Inferior parietal cortex (tissue), 1 donor: ENCODE data around the gene TLX3.

Experiments used
- DNase-seq: peaks from one replicate; pipeline ENCODE4 v3.0.0-alpha.2; 2016; ENCODE audit errors: extremely low spot score

Gene TLX3

GRCh38 chr5:171306166-171306565, 2.9 kb upstream of the TLX3 start:
- no peak for DNase-seq

DNA sequence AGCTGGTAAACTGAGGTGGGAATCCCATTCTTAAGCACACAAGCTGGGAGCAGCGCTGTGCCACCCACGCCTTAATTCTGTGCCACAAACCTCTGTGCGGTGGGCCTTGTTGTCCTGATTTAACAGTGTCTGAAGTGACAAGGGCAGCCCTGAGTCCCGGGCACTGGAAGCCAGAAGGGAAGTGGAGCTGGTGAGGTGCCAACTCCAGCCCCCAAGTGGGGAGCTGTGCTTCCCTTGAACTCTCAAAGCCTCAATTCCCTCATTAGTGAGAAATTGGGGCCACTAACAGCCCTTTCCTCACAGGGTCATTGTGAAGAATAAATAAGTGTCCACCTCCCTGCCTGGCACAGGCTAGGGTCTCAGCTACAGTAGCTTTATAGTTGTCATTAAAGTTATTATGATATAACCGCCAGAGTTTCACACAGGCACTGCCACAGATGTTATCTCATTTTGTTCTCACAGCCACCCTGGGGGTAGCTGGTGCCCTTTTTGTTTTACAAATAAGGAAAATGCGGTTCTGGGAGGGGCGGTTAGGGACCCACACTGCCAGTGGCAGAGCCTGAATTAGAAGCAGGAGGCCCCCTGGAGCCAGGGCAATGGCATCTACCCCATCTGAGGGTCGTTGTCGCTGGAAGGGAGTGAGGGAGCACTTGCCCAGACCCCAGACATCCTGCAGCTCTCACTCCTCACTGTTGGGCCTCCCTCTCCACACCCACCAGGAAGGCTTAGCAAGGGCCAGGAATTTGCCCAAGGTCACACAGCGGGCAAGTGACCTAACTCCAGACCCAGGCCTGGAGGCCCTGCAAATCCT, 2.1 kb upstream of the TLX3 start:
- no peak for DNase-seq

DNA sequence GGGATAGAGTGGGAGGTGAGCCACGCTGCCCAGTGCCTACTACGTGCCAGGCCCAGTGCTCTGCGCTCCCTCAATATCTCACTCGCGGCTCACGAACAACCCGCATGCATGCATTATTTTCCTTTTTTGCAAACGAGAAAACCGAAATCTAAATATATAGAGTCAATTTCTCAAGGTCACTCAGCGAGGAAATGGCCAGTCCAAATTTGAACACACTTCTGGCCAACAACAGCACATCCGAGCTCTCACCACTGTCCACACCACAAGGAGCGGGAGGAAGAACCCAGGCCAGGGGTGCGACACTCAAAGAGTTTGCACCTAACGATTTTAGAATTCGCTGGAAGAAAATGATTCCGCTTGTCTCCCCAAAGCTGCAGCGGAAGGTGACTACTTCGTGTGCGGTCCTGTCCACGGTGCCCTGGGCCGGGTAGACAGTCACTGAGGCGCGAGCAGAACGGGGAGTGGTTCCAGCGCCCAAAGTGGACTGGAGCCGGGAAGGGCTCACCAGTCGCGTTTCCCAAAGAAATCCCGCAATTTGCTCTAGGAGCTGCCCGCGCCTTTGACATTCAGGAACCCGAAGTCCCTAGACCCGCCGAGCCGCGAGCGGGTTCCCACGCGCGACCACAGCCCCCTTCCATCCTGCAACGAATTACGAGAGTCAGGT, 1.1 kb upstream of the TLX3 start:
- no peak for DNase-seq

DNA sequence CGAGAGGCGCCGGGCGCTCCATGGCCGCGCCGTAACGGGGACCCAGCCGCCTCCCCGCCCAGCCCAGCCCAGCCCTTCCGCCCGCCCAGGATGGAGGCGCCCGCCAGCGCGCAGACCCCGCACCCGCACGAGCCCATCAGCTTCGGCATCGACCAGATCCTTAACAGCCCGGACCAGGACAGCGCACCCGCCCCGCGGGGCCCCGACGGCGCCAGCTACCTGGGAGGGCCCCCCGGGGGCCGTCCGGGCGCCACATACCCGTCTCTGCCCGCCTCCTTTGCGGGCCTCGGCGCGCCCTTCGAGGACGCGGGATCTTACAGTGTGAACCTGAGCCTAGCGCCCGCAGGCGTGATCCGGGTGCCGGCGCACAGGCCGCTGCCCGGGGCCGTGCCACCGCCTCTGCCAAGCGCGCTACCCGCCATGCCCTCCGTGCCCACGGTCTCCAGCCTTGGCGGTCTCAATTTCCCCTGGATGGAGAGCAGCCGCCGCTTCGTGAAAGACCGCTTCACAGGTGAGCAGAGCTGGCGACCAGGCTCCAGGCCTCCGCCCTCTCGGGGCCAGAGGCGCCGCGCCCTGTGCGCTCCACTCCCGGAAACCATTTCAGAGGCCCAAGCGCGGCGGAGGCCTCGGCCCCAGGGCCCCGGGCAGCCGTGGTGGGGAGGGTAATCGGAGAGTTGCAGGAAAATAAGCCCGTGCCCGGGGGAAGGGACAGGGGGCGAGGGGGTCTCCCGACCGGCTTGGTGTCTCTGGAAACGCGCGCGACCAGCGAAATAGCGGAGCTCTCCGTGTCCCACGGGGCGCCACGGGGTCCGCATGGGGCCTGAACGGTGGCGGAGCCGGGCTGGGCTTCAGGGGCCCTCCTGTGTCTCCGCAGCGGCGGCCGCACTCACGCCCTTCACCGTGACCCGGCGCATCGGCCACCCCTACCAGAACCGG, 496 bp downstream of the TLX3 start:
- no peak for DNase-seq

- no peak for DNase-seq
Observed at GRCh38 chr5:171310212-171310818, 1.3 kb downstream of the TLX3 start.

- DNase-seq = no peak
Observed at GRCh38 chr5:171310819-171311321, 1.8 kb downstream of the TLX3 start.

GRCh38 chr5:171311322-171312077, 2.5 kb downstream of the TLX3 start:
- DNase-seq = no peak

DNA sequence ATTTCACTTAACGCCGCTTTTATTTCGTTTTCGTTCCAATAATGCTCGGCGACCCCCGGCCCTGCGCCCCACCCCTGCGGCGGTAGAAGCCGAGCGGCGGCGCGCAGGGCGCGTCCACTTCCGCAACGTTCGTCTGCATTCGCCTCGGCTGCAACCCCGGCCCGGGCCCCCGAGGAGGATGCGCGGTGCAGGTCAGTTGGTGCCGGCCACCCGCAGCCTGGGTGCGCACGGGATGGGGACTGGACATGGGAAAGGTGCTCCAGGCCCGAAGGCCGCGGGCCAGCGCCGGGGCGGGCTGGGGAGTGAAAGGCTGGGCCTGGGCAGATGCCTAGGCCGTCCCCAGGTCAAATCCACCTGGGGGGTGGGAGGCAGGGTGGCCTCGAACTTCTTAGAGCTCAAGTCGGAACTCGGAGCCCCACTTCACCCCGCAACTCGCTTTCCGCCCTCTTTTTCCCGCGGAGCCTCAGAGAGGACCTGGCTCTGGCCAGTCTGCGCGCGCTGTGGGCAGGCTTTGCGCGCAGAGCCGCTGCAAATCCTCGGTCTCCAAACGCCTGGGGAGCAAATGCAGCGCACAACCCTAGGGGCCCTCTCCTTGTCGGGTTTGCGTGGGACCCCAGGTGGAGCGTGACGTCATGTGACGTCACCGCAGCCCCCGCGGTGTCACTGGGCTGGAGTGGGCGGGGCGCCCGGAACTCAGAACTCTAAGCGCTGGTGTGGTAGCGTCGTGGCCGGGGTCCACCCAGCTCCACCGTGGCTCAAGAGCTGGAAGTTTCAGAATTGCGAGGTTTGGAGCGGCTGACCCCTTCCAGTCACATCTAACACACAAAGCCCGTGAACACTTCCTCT, 3.3 kb downstream of the TLX3 start:
- DNase-seq = no peak

DNA sequence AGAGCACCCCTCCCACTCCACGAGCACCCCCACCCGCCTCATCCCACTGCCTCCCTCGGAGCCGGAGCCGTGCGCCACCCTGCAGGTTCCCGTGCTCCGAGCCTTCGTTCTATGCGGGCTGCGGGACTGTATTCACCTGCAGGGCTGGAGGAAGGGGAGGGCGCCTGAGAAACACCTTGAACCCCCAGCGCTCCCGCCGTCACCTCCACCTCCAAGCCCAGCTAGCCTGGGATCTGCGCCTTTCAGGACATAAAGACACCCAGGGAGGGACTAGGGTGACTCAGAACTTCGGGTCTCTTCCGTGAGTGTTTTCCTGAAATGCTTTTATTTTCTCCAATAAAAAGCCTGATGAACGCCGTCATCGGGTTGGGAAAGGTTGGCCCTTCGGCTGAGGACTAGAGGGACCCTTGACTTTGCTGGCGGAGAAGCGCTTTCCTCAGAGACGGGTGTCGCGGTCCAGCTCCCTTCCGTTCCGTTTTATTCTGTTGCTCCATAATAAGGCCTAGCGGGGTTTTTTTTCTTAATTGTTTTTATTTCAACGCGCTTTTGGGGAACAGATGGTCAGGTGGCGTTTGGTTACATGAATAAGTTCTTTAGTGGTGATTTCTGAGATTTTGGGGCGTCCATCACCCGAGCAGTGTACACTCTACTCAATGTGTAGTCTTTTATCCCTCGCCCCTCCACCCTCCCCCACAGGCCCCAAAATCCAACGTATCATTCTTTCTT, 4.6 kb downstream of the TLX3 start:
- DNase-seq = no peak

DNA sequence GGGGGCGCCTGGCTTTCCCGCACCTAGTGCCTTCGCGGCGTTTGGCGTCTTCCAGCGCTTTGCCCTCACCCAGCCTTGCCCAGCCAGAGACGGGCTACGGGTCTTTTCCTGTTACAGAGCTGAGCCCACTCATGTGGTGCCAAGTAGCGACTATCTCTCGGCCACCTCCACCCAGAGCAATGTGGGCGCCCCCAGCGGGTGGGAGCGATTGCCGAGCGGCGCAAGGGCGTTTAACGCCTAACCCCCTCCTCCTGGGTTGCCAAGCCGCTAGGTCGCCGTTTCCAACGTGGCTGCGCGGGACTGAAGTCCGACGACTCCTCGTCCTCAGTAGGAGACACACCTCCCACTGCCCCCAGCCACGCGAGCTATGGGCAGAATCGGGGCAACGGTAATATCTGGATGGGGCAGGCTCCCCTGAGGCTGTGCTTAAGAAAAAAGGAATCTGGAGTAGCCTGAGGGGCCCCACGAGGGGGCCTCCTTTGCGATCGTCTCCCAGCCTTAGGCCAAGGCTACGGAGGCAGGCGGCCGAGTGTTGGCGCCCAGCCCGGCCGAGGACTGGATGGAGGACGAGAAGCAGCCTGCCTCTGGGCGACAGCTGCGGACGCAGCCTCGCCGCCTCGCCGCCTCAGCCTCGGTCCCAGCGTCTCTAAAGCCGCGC, 5.8 kb downstream of the TLX3 start:
- DNase-seq = no peak

- no peak for DNase-seq
Observed at GRCh38 chr5:171315386-171315891, 6.4 kb downstream of the TLX3 start.

DNA sequence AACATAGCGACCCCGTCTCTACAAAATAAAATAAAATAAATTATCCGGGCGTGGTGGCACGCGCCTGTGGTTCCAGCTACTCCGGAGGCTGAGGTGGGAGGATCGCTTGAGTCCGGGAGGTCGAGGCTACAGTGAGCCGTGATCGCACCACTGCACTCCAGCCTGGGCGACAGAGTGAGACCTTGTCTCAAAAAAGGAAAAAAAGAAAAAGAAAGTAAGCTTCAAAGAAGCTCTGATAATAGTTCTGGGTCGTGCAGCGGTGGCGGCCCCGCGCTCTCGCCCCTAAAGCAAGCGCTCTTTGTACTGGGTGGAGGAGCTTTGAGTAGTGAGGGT, 6.8 kb downstream of the TLX3 start:
- no peak for DNase-seq

DNA sequence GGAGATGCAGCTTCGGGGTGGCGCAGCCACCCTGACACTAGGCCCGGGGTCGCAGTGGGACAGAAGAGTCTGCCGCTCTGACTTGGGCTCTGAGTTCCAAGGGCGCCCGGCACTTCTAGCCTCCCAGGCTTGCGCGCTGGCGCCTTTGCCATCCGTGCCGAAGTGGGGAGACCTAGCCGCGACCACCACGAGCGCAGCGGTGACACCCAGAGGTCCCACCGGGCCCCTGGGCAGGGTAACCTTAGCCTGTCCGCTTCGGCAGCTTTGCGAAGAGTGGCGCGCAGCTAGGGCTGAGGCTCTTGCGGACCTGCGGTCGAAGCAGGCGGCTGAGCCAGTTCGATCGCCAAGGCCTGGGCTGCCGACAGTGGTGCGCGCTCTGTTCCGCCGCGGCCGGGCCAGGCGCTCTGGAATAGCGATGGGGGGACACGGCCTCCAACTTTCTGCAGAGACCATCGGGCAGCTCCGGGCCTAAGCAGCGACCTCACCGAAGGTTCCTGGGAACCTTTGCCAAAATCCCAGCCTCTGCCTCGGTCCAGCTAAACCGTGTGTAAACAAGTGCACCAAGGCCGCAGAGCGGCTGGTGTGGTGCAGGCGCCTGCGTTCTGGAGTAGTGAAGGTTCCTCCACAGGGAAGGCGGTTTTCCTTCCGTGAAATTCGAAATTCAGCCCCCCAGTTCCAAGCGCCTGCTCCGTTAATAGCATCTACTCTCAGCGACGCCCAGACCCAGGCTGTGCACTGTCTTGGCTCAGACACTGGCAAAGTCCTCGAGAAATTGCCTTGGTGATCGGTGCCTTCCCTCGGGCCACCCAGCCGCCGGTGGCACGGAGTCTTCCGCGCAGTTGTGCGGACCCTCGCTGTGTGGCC, 7.4 kb downstream of the TLX3 start:
- DNase-seq = no peak

GRCh38 chr5:171317230-171317629, 8.2 kb downstream of the TLX3 start:
- DNase-seq = no peak

DNA sequence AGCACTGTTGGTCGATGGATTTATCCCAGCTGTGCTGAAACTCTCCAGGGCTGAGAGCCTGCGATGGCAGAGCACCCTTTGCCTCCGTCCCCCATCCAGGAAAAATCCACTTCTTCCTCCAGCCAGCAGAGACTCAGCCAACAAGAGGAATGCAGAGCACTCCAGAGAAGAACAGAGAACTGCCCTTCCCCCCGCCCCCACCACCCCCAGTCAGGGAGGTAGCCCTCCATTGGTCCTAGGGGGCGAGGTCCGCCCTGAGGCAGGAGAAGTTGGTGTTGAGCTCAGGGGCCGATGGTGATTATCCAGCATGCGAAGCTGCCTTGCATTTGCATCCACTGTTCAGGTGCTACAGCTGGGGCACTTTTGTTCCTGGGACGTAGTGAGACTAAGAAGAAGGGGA, 9.0 kb downstream of the TLX3 start:
- no peak for DNase-seq

- DNase-seq = no peak
Observed at GRCh38 chr5:171321447-171321846, 12.4 kb downstream of the TLX3 start.

DNA sequence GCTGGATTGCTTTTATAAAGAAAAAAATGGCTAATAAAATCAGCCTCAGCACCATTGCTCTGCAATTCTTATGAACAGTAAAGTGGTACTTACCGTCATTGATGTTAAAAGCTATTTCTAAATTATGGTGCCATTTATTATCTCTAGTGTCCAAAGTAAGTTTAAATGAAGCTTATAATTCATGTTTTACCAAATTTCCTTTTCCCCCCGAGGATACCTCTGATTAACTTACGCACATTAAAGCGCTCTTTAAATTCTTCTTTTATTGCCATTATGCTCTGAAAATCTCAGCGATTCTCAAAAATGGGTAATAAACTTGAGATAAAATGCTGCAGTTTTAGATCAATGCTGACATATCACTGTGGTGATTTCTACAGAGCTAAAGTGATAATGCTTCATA, 13.5 kb downstream of the TLX3 start:
- no peak for DNase-seq

GRCh38 chr5:171323007-171323406, 14.0 kb downstream of the TLX3 start:
- DNase-seq = no peak
